HG03039 (cell line): ENCODE data around the gene DAD1.
"Not testable (repeated sequence)": the region's sequence is repeated elsewhere in the genome, so short reads cannot be mapped to it uniquely, and the experiment has no call there.

Source experiments
- ATAC-seq: cut with Tn5 transposase; IDR thresholded peaks from one replicate; pipeline ENCODE4 v1.9.1; 2021; ENCODE audit warnings: mild to moderate bottlenecking, moderate library complexity; ENCODE audit not compliant: unreplicated experiment

Gene DAD1

GRCh38 chr14:22599349-22599748, 10.3 kb upstream of the DAD1 start:
- no peak for ATAC-seq

GRCh38 chr14:22598896-22599244, 9.8 kb upstream of the DAD1 start:
- ATAC-seq: no peak

- peak; percentile 82 for ATAC-seq
Observed at GRCh38 chr14:22598099-22598895, 9.3 kb upstream of the DAD1 start, which contains the start of gene ABHD4. ABHD4 (plus strand) TSS chr14:22598300; CDS start chr14:22598307, 7 bp downstream.

- no peak for ATAC-seq
Observed at GRCh38 chr14:22597771-22598098, 8.7 kb upstream of the DAD1 start.

GRCh38 chr14:22597265-22597664, 8.2 kb upstream of the DAD1 start:
- no peak for ATAC-seq

- no peak for ATAC-seq
Observed at GRCh38 chr14:22596354-22596879, 7.4 kb upstream of the DAD1 start.

- ATAC-seq: no peak
Observed at GRCh38 chr14:22594156-22594716, 5.2 kb upstream of the DAD1 start.

- no peak for ATAC-seq
Observed at GRCh38 chr14:22593601-22594000, 4.6 kb upstream of the DAD1 start.

GRCh38 chr14:22593189-22593588, 4.2 kb upstream of the DAD1 start:
- ATAC-seq: no peak

GRCh38 chr14:22588526-22589095, 413 bp downstream of the DAD1 start:
- no peak for ATAC-seq

GRCh38 chr14:22587677-22588422, 1.2 kb downstream of the DAD1 start:
- ATAC-seq: not testable (repeated sequence)

- ATAC-seq: no peak
Observed at GRCh38 chr14:22587247-22587646, 1.8 kb downstream of the DAD1 start.

GRCh38 chr14:22583994-22584393, 5.0 kb downstream of the DAD1 start:
- ATAC-seq: no peak

GRCh38 chr14:22580625-22581024, 8.4 kb downstream of the DAD1 start:
- no peak for ATAC-seq

- ATAC-seq: no peak
Observed at GRCh38 chr14:22579881-22580280, 9.1 kb downstream of the DAD1 start.

GRCh38 chr14:22579236-22579635, 9.8 kb downstream of the DAD1 start:
- ATAC-seq: no peak

GRCh38 chr14:22577334-22577908, 11.6 kb downstream of the DAD1 start:
- no peak for ATAC-seq

GRCh38 chr14:22573804-22574203, 15.2 kb downstream of the DAD1 start:
- ATAC-seq: no peak

GRCh38 chr14:22572562-22573058, 16.4 kb downstream of the DAD1 start:
- ATAC-seq: no peak

- ATAC-seq: peak; percentile 60
Observed at GRCh38 chr14:22570132-22570949, 18.7 kb downstream of the DAD1 start.
